ENCODE measurements around the gene ACSBG1.
"Not testable (repeated sequence)": the region's sequence is repeated elsewhere in the genome, so short reads cannot be mapped to it uniquely, and the experiment has no call there.

ACSBG1 gene

DNA sequence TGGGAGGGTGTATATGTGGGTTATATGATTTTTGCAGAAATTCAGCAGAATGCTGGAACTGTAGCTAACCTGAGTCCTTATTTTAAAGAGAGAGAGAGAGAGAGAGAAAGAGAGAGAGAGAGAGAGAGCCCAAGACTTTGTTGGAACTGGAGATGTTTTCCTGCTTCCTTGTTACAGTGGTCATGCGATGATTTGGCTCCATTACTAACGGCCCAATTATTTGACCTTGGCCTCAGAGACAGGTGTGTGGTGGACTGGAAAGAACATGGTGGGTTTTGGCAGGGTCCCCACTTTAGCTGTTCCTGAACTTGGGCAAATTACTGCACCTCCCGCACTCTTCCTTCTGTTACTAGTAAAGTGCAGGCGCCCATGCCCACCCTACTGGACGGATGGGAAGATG is 14.8 kb upstream of the ACSBG1 start:
- DNase-seq, result no peak

DNA sequence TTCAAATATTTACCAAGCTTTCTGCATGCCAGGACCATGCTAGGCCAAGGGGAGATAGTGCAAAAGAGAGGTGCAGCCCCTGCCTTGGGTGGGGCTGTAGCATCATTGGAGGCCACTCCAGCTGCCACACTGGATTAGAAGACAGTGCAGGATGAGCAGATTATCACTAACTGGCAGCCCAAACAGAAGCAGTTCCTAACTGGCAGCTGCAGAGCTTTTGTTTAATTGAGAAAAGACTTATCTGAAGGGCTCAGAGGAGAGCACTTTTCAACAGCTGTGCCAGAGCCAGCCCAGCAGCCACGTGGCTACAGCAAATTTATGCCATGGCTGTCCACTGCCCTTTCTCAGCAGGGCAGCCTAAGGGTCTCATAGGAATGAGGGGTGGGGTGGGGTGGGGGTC is 13.5 kb upstream of the ACSBG1 start:
- no peak for DNase-seq

GRCh38 chr15:78245976-78246620 is 11.7 kb upstream of the ACSBG1 start:
- DNase-seq, result not testable (repeated sequence)

DNA sequence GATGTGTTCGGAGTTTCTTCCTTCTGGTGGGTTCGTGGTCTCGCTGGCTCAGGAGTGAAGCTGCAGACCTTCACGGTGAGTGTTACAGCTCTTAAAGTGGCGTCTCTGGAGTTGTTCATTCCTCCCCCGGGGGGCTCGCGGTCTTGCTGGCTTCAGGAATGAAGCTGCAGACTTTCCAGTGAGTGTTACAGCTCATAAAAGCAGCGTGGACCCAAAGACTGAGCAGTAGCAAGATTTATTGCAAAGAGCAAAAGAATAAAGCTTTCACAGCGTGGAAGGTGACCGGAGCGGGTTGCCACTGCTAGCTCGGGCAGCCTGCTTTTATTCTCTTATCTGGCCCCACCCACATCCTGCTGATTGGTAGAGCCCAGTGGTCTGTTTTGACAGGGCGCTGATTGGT is 11.0 kb upstream of the ACSBG1 start:
- not testable (repeated sequence) for DNase-seq

GRCh38 chr15:78244893-78245292 is 10.5 kb upstream of the ACSBG1 start:
- DNase-seq, result no peak

DNA sequence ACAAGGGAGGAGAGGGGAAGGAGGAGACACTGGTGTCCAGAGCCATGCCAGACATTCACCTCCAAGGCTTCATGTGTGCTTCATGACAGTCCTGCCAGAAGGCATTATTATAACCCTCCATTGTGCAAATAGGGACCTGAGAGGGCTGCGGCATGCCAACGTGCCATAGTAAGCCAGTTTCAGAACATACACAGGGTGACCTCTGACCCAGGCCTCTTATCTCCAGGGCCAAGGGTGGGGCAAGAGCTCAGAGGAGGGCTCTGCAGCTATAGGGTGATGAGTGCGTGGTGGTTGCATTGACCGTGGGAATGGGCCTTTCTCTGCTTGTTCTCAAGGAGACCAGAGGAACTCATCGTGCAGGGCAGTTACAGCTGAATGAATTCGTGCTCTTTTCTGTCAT is 9.7 kb upstream of the ACSBG1 start:
- no peak for DNase-seq

DNA sequence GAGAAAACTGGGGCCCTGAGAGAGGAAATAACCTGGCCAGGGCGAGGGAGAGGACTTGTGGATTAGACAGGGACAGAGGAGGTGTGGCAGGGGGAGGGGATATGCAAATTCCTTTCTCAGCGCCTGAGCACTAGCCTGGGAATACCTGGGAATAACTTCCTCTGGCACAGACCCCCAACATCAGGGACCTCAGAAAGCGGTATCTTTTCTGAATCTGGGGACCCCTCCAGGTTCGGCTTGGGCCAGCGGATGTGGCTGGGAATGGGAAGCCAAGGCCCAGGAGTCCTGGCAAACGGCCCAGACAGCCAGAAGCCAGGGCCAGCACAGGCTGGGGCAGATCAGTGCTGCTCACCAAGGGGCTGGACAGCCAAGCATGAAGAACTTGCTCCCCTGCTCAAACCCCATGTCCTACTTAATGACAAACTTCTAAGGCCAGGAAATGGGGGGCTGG is 9.2 kb upstream of the ACSBG1 start:
- DNase-seq, result no peak

- DNase-seq, result no peak
Measured at GRCh38 chr15:78243058-78243457, 8.7 kb upstream of the ACSBG1 start.

GRCh38 chr15:78242128-78242527 is 7.8 kb upstream of the ACSBG1 start:
- DNase-seq, result no peak

DNA sequence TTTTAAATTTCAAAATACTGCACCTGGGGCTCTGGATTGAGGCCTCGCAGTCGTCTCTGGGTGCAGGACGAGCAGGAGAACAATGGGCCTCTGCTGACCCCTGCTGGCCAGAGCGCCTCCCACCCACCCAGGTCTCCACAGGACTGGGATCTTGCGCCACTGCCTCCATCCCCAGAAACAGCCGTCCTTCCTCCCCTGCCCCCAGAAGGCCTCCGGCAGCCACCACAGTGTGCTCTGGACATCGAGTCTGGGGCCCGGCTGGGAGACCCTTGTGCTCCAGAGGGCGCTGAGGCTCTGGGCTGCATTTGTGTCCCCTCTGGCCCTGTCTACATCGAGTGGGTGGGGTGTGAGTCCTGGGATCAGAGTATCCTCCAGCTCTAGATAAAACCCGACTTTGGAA is 6.7 kb upstream of the ACSBG1 start:
- DNase-seq, result peak; percentile 6 to 20

- no peak for DNase-seq
Measured at GRCh38 chr15:78239811-78240210, 5.4 kb upstream of the ACSBG1 start.

- DNase-seq, result no peak
Measured at GRCh38 chr15:78237146-78237545, 2.8 kb upstream of the ACSBG1 start.

GRCh38 chr15:78236491-78236890 is 2.1 kb upstream of the ACSBG1 start:
- no peak for DNase-seq

DNA sequence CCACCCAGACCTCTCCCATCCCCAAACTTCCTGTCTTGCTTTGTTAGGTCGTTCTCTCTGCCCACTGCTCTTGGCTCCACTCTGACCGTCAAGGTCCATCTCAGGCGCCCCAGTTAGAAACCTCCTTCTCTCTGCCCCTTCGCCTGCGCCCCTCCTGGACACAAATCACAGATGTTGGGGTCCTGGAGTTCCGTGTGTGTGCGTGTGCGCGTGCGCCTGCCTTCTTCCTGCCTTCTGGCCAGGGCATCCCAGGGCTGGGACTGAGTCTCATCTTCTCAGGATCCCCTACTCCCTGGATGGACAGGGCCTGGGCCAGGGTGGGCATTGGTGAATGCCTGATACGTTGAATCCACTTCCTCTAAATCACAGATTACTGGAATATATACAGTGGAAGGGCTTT is 869 bp downstream of the ACSBG1 start:
- no peak for DNase-seq

- DNase-seq, result no peak
Measured at GRCh38 chr15:78232951-78233350, 1.4 kb downstream of the ACSBG1 start.

DNA sequence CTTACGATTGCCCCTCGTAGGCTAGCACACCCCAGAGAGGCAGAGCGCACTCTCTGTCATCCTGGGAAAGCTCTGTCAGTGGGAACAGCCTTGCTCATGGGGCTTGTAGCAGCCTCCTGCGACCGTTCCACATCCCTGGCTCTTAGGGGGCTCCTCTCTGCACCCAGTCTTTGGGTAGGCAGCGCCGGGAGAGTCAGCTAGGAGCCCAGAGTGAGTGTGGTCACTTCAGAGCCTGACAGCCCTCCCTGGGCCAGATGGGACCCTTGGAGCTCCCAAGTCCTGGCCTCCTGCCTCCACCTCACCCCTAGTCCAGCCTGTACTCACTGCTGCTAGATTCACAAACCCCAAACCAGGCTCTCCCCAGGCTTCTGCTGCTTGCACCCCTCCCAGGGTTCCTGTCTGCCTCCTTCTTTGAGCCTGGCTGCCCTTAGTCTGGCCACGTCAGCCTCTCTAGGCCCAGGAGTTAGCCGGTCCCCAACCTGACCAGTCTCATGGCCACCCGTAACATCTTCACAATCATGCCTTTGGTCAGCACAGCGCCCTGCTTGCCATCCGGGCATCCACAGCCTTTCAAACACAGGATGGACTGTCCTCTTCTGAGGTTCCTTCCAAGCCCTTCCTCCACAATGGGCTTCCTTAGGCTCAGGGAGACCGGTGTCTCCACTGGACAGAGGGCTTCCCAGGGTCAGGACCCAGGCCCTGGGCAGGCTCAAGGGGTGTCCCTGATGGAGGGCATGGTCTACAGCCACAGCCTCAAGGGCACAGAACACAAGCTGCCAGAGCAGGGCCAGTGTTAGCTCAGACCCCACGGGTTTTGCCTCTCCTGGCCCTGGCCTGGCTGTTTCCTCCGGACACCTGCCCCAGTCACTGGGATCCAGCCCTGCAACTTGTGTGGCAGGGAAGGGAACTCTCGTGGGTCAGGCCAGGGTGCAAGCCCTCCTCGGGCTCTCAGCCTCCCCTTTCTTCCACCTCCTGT is 4.6 kb downstream of the ACSBG1 start:
- no peak for DNase-seq

- no peak for DNase-seq
Measured at GRCh38 chr15:78228356-78228996, 5.9 kb downstream of the ACSBG1 start.

- DNase-seq, result no peak
Measured at GRCh38 chr15:78225783-78226541, 8.4 kb downstream of the ACSBG1 start.

- no peak for DNase-seq
Measured at GRCh38 chr15:78224023-78224411, 10.3 kb downstream of the ACSBG1 start.

GRCh38 chr15:78223396-78224022 is 10.9 kb downstream of the ACSBG1 start:
- no peak for DNase-seq

GRCh38 chr15:78222745-78223395 is 11.5 kb downstream of the ACSBG1 start:
- DNase-seq, result no peak

- no peak for DNase-seq
Measured at GRCh38 chr15:78220713-78221112, 13.7 kb downstream of the ACSBG1 start.

Data from NCI-H187 (cell line).